CD14-positive monocyte (primary cell): ENCODE measurements around the gene SEMA3E. TPM values are rescaled to one million over a fixed set of nuclear protein-coding genes. Genes with fewer than 3 reads are reported as not detected.

Experiments used
- DNase-seq, 3 donors: peaks; one replicate each; pipeline ENCODE4 v3.0.0-alpha.2; 2011 to 2022
- H2AFZ ChIP-seq: 2 replicates; pipeline ENCODE4 v1.6.0; 2012; ENCODE audit warnings: mild to moderate bottlenecking, low read depth, low read length, inconsistent platforms; ENCODE audit not compliant: insufficient read depth, poor library complexity, severe bottlenecking
- H3K27ac ChIP-seq, 2 donors: 1 replicate in 1 of 2; 2 replicates in 1 of 2; pipeline ENCODE4 v1.5.1; 2012 to 2013; ENCODE audit warnings: low read length in 2 of 2, control low read depth in 1 of 2, inconsistent platforms in 1 of 2, low read depth in 1 of 2, mild to moderate bottlenecking in 1 of 2
- H3K27me3 ChIP-seq, 2 donors: one replicate each; pipeline versions ENCODE4 v1.6.0 to v1.6.1; 2011 to 2013; ENCODE audit warnings: low read length in 2 of 2; ENCODE audit not compliant: control insufficient read depth in 2 of 2, insufficient read depth in 2 of 2
- H3K36me3 ChIP-seq, 2 donors: replicated peaks in 1 of 2; 1 replicate in 1 of 2; 2 replicates in 1 of 2; pipeline versions ENCODE4 v1.5.1 to v1.6.1; 2012 to 2013; ENCODE audit warnings: low read length in 2 of 2, control low read depth in 1 of 2, inconsistent platforms in 1 of 2, mild to moderate bottlenecking in 1 of 2; ENCODE audit not compliant: insufficient read depth in 2 of 2, control insufficient read depth in 1 of 2
- H3K4me1 ChIP-seq, 2 donors: 1 replicate in 1 of 2; 2 replicates in 1 of 2; pipeline versions ENCODE4 v1.5.1 to v1.6.1; 2012 to 2013; ENCODE audit warnings: low read length in 2 of 2, control low read depth in 1 of 2, inconsistent platforms in 1 of 2, mild to moderate bottlenecking in 1 of 2, moderate library complexity in 1 of 2; ENCODE audit not compliant: insufficient read depth in 2 of 2, control insufficient read depth in 1 of 2
- H3K4me2 ChIP-seq: replicated peaks from 2 replicates; pipeline ENCODE3; 2012; ENCODE audit warnings: low read length, moderate library complexity, mild to moderate bottlenecking; ENCODE audit not compliant: poor library complexity, severe bottlenecking; ENCODE audit errors: extremely low read depth
- H3K4me3 ChIP-seq, 3 experiments: fragments of 200-600 bp in 1 of 3; sonication (generic) in 1 of 3; replicated peaks in 1 of 3; 1 replicate in 2 of 3; 2 replicates in 1 of 3; pipeline ENCODE4 v1.5.1; 2011 to 2013; ENCODE audit warnings: low read length in 3 of 3, mild to moderate bottlenecking in 3 of 3, control low read depth in 2 of 3, low read depth in 2 of 3, inconsistent platforms in 1 of 3, moderate library complexity in 1 of 3
- H3K79me2 ChIP-seq: 2 replicates; pipeline ENCODE4 v1.6.0; 2012; ENCODE audit warnings: mild to moderate bottlenecking, control low read depth, inconsistent platforms, low read length, moderate library complexity; ENCODE audit not compliant: insufficient read depth
- H3K9ac ChIP-seq: 2 replicates; pipeline ENCODE4 v1.6.0; 2017; ENCODE audit warnings: low read length, mild to moderate bottlenecking; ENCODE audit not compliant: insufficient read depth, poor library complexity, severe bottlenecking
- H3K9me3 ChIP-seq, 2 donors: replicated peaks in 1 of 2; 1 replicate in 1 of 2; 2 replicates in 1 of 2; pipeline versions ENCODE4 v1.5.1 to v1.6.1; 2012 to 2013; ENCODE audit warnings: low read length in 2 of 2, control low read depth in 1 of 2; ENCODE audit not compliant: control insufficient read depth in 1 of 2, insufficient read depth in 1 of 2
- H4K20me1 ChIP-seq: 2 replicates; pipeline ENCODE4 v1.6.0; 2012; ENCODE audit warnings: mild to moderate bottlenecking, low read length, control low read depth, moderate library complexity; ENCODE audit not compliant: insufficient read depth
- H3K27ac Mint-ChIP-seq, 7 donors: one replicate each; pipeline ENCODE4 v1.8.0; 2020; ENCODE audit warnings: mild to moderate bottlenecking in 7 of 7, mixed read lengths in 7 of 7, moderate library complexity in 6 of 7, inconsistent platforms in 2 of 7
- H3K27me3 Mint-ChIP-seq, 3 donors: one replicate each; pipeline ENCODE4 v1.8.0; 2021 to 2022; ENCODE audit warnings: low read depth in 3 of 3, mild to moderate bottlenecking in 3 of 3, mixed read lengths in 3 of 3, moderate library complexity in 3 of 3, inconsistent platforms in 1 of 3
- H3K36me3 Mint-ChIP-seq, 2 donors: one replicate each; pipeline ENCODE4 v1.8.0; 2020; ENCODE audit warnings: mixed read lengths in 2 of 2, inconsistent platforms in 1 of 2, mild to moderate bottlenecking in 1 of 2
- H3K4me1 Mint-ChIP-seq: one replicate; pipeline ENCODE4 v1.8.0; 2020; ENCODE audit warnings: mild to moderate bottlenecking, mixed read lengths
- H3K4me3 Mint-ChIP-seq, 2 donors: one replicate each; pipeline ENCODE4 v1.8.0; 2020; ENCODE audit warnings: mild to moderate bottlenecking in 2 of 2, mixed read lengths in 2 of 2, moderate library complexity in 1 of 2
- H3K9me3 Mint-ChIP-seq, 7 donors: one replicate each; pipeline ENCODE4 v1.8.0; 2020 to 2022; ENCODE audit warnings: mixed read lengths in 7 of 7, mild to moderate bottlenecking in 6 of 7, moderate library complexity in 6 of 7, inconsistent platforms in 2 of 7
- CTCF ChIP-seq: fragments of 200-600 bp; IDR thresholded peaks from one replicate; pipeline ENCODE4 v1.8.0; 2022; ENCODE audit warnings: antibody characterized with exemption, mild to moderate bottlenecking
- WGBS: methylation state at CpG from one replicate; pipeline ENCODE4 v1.1.5; 2013; ENCODE audit warnings: missing lambda C conversion rate; ENCODE audit not compliant: insufficient coverage; 5-methylcytosine and 5-hydroxymethylcytosine counted together
- intact Hi-C, 2 donors: fragments of 100-400 bp; cut with micrococcal nuclease; formaldehyde crosslinking; loops; one replicate each; pipeline versions ENCODE4 v1.15.0 to v1.15.1; 2023
- polyA plus RNA-seq, 3 donors: library from polyadenylated mRNA; depleted of rRNA in 1 of 3; unstranded in 2 of 3; stranded (reverse) in 1 of 3; fragments of 300-500 nt in 2 of 3; fragments of >200 nt in 1 of 3; fragmentation: Illumina TruSeq in 2 of 3; gene quantifications; 1 replicate in 2 of 3; 2 replicates in 1 of 3; pipeline ENCODE4 v1.2.3, GENCODE V29; 2012 to 2021

Gene SEMA3E
- polyA plus RNA-seq, 3 donors = not detected

- no CpG with 5 or more reads among the region's 3 CpGs for WGBS
- intact Hi-C loops = no loop called here
- H3K4me3 ChIP-seq = no peak overlapping the region
- no peak for DNase-seq
- H2AFZ ChIP-seq = no peak overlapping the region
- no peaks in the 10 kb centered on the region for H4K20me1 ChIP-seq
- Mint-ChIP-seq H3K9me3 (no peaks in the 10 kb centered on the region), H3K27me3 (no peaks in the 10 kb centered on the region), H3K4me1 (no peaks in the 10 kb centered on the region), H3K4me3 (no peak overlapping the region), H3K27ac (no peak overlapping the region), H3K36me3 (no peaks in the 10 kb centered on the region)
- H3K4me1 ChIP-seq = no peaks in the 10 kb centered on the region
- H3K9me3 ChIP-seq = no peaks in the 10 kb centered on the region
- no peak for TF ChIP-seq CTCF
- H3K27me3 ChIP-seq = no peaks in the 10 kb centered on the region
- H3K9ac ChIP-seq = no peak overlapping the region
- H3K36me3 ChIP-seq = no peaks in the 10 kb centered on the region
- no peak overlapping the region for H3K4me2 ChIP-seq
- no peaks in the 10 kb centered on the region for H3K79me2 ChIP-seq
- no peak overlapping the region for H3K27ac ChIP-seq
Observed at GRCh38 chr7:83492802-83493201, 156.1 kb downstream of the SEMA3E start.

- Mint-ChIP-seq H3K4me3 (no peak overlapping the region), H3K4me1 (no peaks in the 10 kb centered on the region), H3K27me3 (no peaks in the 10 kb centered on the region), H3K9me3 (no peaks in the 10 kb centered on the region), H3K27ac (no peak overlapping the region), H3K36me3 (no peaks in the 10 kb centered on the region)
- no peak for TF ChIP-seq CTCF
- Histone ChIP-seq H3K27ac (no peak overlapping the region), H3K27me3 (no peaks in the 10 kb centered on the region), H2AFZ (no peak overlapping the region), H3K9me3 (no peaks in the 10 kb centered on the region), H3K79me2 (no peaks in the 10 kb centered on the region), H4K20me1 (no peaks in the 10 kb centered on the region), H3K4me1 (no peaks in the 10 kb centered on the region), H3K9ac (no peak overlapping the region), H3K4me3 (no peak overlapping the region), H3K4me2 (no peak overlapping the region), H3K36me3 (no peaks in the 10 kb centered on the region)
- DNase-seq = no peak
- 100% methylated on average over 2 of the region's 2 CpGs for WGBS
- intact Hi-C loops = no loop called here
Observed at GRCh38 chr7:83487801-83488200, 161.1 kb downstream of the SEMA3E start.
